ENCODE measurements around the gene DHCR24.
"Not testable (repeated sequence)": the region's sequence is repeated elsewhere in the genome, so short reads cannot be mapped to it uniquely, and the experiment has no call there.

DHCR24 gene

GRCh38 chr1:54887665-54888071 lies 673 bp upstream of the DHCR24 start:
- no peak for DNase-seq

DNA sequence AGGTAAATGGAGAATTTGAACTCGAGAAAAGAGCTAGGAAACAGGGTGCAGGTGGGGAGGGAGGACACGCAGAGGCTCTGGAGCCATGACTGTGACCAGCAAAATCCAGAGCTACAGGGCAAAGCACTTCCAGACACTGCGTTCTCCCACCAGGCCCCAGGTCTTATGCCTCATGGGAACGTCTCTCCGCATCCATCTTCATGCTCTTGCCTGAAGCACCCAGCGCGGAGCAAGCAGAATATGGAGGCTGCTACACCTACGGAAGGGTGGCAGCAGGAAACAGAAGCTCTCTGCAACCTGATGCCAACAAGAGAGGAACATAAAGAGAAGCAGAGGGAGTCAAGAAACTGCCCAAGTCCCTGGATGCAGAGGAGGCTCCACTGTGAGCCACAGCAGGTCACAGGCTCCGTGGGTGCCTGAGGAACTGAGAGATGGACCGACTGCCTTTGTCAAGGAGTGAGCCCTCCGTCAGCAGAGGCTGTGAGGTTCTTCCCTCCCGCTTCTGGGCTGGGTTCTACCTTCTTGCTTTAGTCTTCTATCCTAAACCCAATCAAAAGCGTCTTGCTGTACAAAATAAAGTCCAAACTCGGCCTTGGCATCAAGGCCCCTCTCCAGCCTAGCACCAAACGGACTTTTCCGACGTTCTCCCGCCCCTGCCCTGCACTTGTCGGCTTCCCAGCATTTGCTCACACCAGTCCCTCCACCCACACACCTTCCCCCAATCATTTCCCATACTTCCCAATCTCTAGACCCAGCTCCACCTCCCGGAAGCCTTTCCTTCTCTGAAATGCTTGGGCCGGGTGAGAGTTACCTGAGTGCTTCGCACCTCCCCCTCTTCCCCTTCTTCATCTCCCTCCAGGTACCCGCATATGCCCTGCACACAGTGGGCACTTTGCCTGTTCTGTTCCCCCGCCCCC lies 930 bp downstream of the DHCR24 start:
- DNase-seq, result peak; percentile 75

DNA sequence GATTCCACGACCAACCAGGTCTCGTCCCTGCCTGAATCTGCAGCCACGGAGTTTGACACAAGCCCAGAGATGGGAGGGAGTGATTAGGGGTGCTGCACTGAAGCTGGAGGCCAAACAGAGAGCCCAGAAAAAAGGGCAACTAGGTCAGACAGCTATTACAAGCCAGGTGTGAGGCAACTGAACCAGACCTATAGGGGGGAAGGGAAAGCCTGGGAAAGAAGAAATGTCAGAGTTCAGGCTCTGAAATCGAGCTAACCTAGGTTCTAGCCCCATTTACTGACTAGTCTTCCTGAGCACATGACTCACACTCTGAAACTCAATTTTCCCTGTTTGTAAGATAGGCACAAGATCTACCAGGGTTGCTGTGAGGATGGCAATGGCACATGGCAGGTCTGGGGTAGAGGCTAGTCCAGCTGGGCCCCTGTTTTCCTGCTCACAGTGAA lies 1.7 kb downstream of the DHCR24 start:
- peak; percentile 51 for DNase-seq

- peak; percentile 38 for DNase-seq
Measured at GRCh38 chr1:54884768-54885167, 2.2 kb downstream of the DHCR24 start.

DNA sequence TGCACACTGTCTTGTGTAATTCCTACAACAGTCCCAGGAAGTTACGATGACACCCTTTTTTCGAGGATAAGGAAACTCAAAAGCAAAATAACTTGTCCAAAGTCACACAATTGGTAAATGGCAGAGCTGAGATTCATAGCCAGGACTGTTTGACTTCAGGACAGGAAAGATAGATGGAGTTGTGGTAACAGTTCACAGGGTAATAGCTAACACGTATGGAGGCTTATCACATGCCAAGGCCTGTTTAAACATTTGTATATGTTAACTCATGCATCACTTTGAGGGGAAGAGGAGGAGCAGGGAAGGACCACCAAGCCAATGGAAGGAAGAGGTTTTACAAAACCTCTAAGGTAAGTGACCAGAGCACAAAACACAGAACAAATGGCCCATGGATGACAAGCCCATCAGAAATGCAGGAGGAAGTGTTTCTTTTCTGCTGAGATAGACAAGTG lies 2.8 kb downstream of the DHCR24 start:
- DNase-seq, result peak; percentile 42

- peak; percentile 45 for DNase-seq
Measured at GRCh38 chr1:54883349-54884102, 3.5 kb downstream of the DHCR24 start.

- peak; percentile 12 for DNase-seq
Measured at GRCh38 chr1:54882519-54882918, 4.5 kb downstream of the DHCR24 start.

GRCh38 chr1:54881604-54882003 lies 5.4 kb downstream of the DHCR24 start:
- DNase-seq, result not testable (repeated sequence)

GRCh38 chr1:54879872-54880271 lies 7.1 kb downstream of the DHCR24 start:
- DNase-seq, result no peak

- peak; percentile 42 for DNase-seq
Measured at GRCh38 chr1:54876814-54877213, 10.2 kb downstream of the DHCR24 start.

DNA sequence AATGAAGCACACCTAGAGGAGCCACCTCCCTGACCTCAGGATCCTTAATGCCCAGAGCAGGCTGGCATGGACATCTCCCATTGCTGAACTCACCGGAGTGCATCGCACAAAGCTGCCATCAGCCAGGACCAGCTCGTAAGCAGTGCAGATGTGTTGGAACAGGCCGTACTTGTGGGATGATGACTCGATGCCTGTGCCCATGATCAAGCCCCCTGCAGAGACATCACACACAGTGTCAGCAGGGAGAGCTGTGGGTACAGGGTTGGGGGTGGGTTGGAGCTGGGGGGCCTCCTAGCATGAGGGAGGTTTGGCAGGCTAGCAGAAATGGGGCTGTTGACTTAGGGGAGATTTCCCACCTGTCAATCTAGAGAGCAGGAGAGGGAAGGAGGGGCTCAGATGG lies 12.0 kb downstream of the DHCR24 start:
- peak; percentile 40 for DNase-seq

- DNase-seq, result no peak
Measured at GRCh38 chr1:54874079-54874830, 12.7 kb downstream of the DHCR24 start.

GRCh38 chr1:54872036-54872331 lies 15.0 kb downstream of the DHCR24 start:
- DNase-seq, result no peak

- peak; percentile 46 for DNase-seq
Measured at GRCh38 chr1:54871275-54872035, 15.5 kb downstream of the DHCR24 start.

- peak; percentile 18 for DNase-seq
Measured at GRCh38 chr1:54870869-54871268, 16.1 kb downstream of the DHCR24 start.

DNA sequence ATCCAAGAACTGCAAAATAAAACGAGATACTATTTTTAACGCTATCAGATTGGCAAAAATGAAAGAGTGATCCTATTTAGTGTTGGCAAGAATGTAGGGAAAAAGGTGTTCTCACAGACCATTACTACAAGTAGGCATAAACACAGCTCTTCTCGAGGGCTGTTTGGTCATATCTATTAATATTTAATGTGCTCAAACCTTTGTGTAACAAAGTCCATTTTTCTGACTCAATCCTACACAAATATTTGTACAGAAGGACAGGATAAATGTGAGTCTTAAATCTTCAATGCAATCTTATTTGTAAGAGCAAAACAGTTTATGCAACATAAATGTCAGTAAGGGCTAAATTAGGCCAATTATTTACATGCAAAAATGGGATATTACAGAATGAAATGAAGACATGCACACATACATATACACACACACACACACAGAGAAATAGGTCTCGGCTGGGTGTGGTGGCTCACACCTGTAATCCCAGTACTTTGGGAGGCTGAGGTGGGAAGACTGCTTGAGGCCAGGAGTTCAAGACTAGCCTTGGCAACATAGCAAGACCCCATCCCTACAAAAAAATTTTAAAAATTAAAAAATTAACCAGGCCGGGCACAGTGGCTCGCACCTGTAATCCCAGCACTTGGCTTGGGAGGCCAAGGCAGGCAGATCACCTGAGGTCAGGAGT lies 17.7 kb downstream of the DHCR24 start:
- DNase-seq, result no peak

DNA sequence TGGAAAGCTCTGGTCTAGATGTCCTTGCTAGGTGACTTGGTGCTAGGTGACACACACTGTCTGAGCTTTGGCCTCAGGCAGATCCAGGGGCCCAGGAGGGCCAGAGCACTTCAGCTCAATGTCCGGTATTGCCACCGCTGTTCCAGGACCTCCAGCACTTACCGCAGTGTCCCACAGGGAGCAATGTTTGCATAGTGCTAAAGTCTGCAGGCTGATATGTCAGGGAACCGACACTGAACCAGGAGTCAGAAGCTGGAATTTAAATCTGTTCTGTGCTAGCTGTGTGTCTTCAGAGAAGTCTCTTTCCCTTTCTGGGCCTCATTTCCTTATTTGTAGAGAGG lies 19.3 kb downstream of the DHCR24 start:
- DNase-seq, result no peak

GRCh38 chr1:54866801-54867716 lies 19.9 kb downstream of the DHCR24 start:
- DNase-seq, result no peak

DNA sequence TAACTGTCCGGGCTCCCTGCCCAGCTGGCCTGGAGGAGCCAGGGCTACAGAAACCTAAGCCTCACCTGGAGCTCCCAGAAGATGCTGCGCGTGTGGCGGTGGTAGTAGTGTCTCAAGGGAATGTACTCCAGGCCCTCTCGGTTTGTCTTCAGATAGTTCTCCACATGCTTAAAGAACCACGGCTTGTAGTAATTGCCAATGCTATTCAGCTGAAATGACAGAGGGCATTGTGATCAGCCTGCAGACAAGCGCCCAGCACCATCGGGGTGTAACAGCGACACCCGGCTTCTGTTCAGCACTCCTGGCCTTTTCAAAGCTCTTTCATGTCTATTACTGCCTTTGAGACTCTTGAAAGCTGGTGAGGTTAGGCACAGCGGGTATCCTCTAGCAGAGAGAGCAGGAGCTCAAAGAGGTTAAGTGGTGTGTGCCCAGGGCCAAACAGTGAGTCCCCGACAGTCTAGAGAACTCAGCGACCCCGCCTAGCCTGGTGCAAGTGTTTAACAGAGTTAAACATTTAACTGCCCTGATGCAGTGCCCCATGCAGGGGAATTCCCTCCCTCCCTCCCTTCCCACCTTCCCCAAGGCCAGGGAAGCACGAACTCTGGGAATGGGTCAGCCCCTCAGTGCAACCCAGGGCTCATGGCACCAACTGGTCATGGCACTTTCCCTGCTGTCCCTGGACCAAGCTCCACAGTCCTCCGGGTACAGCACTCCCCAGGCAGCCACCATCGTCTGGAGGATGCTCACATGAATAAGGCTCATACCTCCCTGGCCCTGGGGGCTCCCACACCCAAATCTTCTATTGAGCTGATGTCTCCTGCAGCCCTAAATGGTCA lies 21.5 kb downstream of the DHCR24 start:
- no peak for DNase-seq
